NAMALWA (cell line): Measurements from ENCODE around the gene FAP.

Experiments used
- DNase-seq: peaks from one replicate; pipeline ENCODE4 v3.0.0-alpha.2; 2015; ENCODE audit warnings: low spot score

FAP gene

GRCh38 chr2:162185541-162186232, 57.6 kb downstream of the FAP start:
- no peak for DNase-seq

- no peak for DNase-seq
These were observed 58.3 kb downstream of the FAP start for GRCh38 chr2:162184821-162185450.

- no peak for DNase-seq
These were observed 58.9 kb downstream of the FAP start for GRCh38 chr2:162184359-162184758.

GRCh38 chr2:162182395-162182794, 60.9 kb downstream of the FAP start:
- DNase-seq: no peak

GRCh38 chr2:162177301-162177700, 65.9 kb downstream of the FAP start:
- DNase-seq: no peak

- no peak for DNase-seq
These were observed 67.5 kb downstream of the FAP start for GRCh38 chr2:162175714-162176113.

GRCh38 chr2:162174746-162175145, 68.5 kb downstream of the FAP start:
- no peak for DNase-seq

- no peak for DNase-seq
These were observed 70.4 kb downstream of the FAP start for GRCh38 chr2:162172802-162173370.

GRCh38 chr2:162166745-162167144, 76.5 kb downstream of the FAP start:
- no peak for DNase-seq

GRCh38 chr2:162166174-162166573, 77.1 kb downstream of the FAP start:
- no peak for DNase-seq

GRCh38 chr2:162164802-162165201, 78.4 kb downstream of the FAP start:
- DNase-seq: no peak

GRCh38 chr2:162159446-162159845, 83.8 kb downstream of the FAP start:
- no peak for DNase-seq

- DNase-seq: no peak
These were observed 87.1 kb downstream of the FAP start for GRCh38 chr2:162156149-162156548.

- peak; percentile 9 for DNase-seq
These were observed 88.2 kb downstream of the FAP start for GRCh38 chr2:162155093-162155492.

- peak; percentile 87 for DNase-seq
These were observed 89.5 kb downstream of the FAP start for GRCh38 chr2:162153608-162154224.

GRCh38 chr2:162152147-162152546, 91.1 kb downstream of the FAP start, which contains the start of gene GCG:
TSS of gene GCG (minus strand) at chr2:162152247. CDS start at chr2:162149178, 3,069 bp downstream.
- DNase-seq: no peak

- no peak for DNase-seq
These were observed 93.3 kb downstream of the FAP start for GRCh38 chr2:162149940-162150339.

- no peak for DNase-seq
These were observed 93.8 kb downstream of the FAP start for GRCh38 chr2:162149466-162149865.

- DNase-seq: no peak
These were observed 94.3 kb downstream of the FAP start for GRCh38 chr2:162148956-162149355.

- DNase-seq: no peak
These were observed 99.3 kb downstream of the FAP start for GRCh38 chr2:162143969-162144368.

GRCh38 chr2:162138310-162138709, 104.9 kb downstream of the FAP start:
- no peak for DNase-seq

GRCh38 chr2:162127422-162127821, 115.8 kb downstream of the FAP start:
- no peak for DNase-seq

GRCh38 chr2:162126527-162126926, 116.7 kb downstream of the FAP start:
- no peak for DNase-seq
